HAP-1 (cell line): ENCODE measurements around the gene OR52E4.

Experiments used
- DNase-seq, 2 experiments: peaks; one replicate each; pipeline ENCODE4 v3.0.0-alpha.2; 2016 to 2020; ENCODE audit warnings: low spot score in 2 of 2
- H3K27me3 ChIP-seq: fragments of 250-450 bp; sonication (Bioruptor Pico); 2 replicates; pipeline ENCODE4 v1.5.1; 2020; ENCODE audit warnings: low read depth, mild to moderate bottlenecking, moderate library complexity
- H3K36me3 ChIP-seq: fragments of 250-450 bp; sonication (Bioruptor Pico); replicated peaks from 2 replicates; pipeline ENCODE4 v1.5.1; 2020; ENCODE audit warnings: mild to moderate bottlenecking
- H3K4me1 ChIP-seq: fragments of 250-450 bp; sonication (Bioruptor Pico); 2 replicates; pipeline ENCODE4 v1.5.1; 2020; ENCODE audit warnings: mild to moderate bottlenecking
- H3K4me3 ChIP-seq: fragments of 250-450 bp; sonication (Bioruptor Pico); 2 replicates; pipeline ENCODE4 v1.5.1; 2020; ENCODE audit warnings: mild to moderate bottlenecking, moderate library complexity
- H3K9me3 ChIP-seq: fragments of 250-450 bp; sonication (Bioruptor Pico); 2 replicates; pipeline ENCODE4 v1.5.1; 2020; ENCODE audit warnings: mild to moderate bottlenecking, moderate library complexity
- in situ Hi-C: fragments of 300-500 bp; cut with MboI; formaldehyde crosslinking; loops from 3 replicates; pipeline ENCODE4 v1.14.3; 2020; ENCODE audit warnings: low sequenced_read_pairs, inconsistent platforms, mixed read lengths

The OR52E4 gene

GRCh38 chr11:5880329-5880728, at the start of gene OR52E4:
OR52E4 (plus strand) TSS chr11:5880629; CDS start chr11:5884293, 3,664 bp downstream.
- no peaks in the 10 kb centered on the region for H3K9me3 ChIP-seq
- H3K36me3 ChIP-seq: no peaks in the 10 kb centered on the region
- no peak for DNase-seq
- in situ Hi-C loops: no loop called here
- H3K4me3 ChIP-seq: no peak within 1 kb of the TSS
- H3K27me3 ChIP-seq: no peaks in the 10 kb centered on the region
- H3K4me1 ChIP-seq: no peaks in the 10 kb centered on the region

- H3K27me3 ChIP-seq: no peaks in the 10 kb centered on the region
- no peaks in the 10 kb centered on the region for H3K9me3 ChIP-seq
- in situ Hi-C loops: no loop called here
- no peak for DNase-seq
- no peak overlapping the region for H3K4me3 ChIP-seq
- H3K36me3 ChIP-seq: no peaks in the 10 kb centered on the region
- H3K4me1 ChIP-seq: no peaks in the 10 kb centered on the region
Observed at GRCh38 chr11:5831196-5831829, 49.1 kb upstream of the OR52E4 start.

- no peaks in the 10 kb centered on the region for H3K9me3 ChIP-seq
- in situ Hi-C loops: no loop called here
- no peaks in the 10 kb centered on the region for H3K36me3 ChIP-seq
- H3K27me3 ChIP-seq: no peaks in the 10 kb centered on the region
- H3K4me1 ChIP-seq: no peaks in the 10 kb centered on the region
- no peak overlapping the region for H3K4me3 ChIP-seq
- no peak for DNase-seq
Observed at GRCh38 chr11:5833446-5833845, 47.0 kb upstream of the OR52E4 start.

- no peaks in the 10 kb centered on the region for H3K27me3 ChIP-seq
- in situ Hi-C loops: no loop called here
Observed at GRCh38 chr11:5837695-5838094, 42.7 kb upstream of the OR52E4 start.

GRCh38 chr11:5841797-5842196, 38.6 kb upstream of the OR52E4 start, which contains the start of gene OR52E6:
OR52E6 (minus strand) TSS chr11:5841897; CDS start chr11:5841897, 0 bp downstream.
- Histone ChIP-seq H3K36me3 (no peaks in the 10 kb centered on the region), H3K9me3 (no peaks in the 10 kb centered on the region), H3K4me3 (no peak within 1 kb of the TSS), H3K27me3 (no peaks in the 10 kb centered on the region), H3K4me1 (no peaks in the 10 kb centered on the region)
- DNase-seq: no peak
- in situ Hi-C loops: no loop called here

More at GRCh38 chr11:5837695-5838094, 42.7 kb upstream of the OR52E4 start:
- Histone ChIP-seq H3K36me3 (no peaks in the 10 kb centered on the region), H3K4me1 (no peaks in the 10 kb centered on the region), H3K4me3 (no peak overlapping the region), H3K9me3 (no peaks in the 10 kb centered on the region)
- DNase-seq: no peak

- H3K36me3 ChIP-seq: no peaks in the 10 kb centered on the region
- DNase-seq: no peak
- in situ Hi-C loops: no loop called here
- no peaks in the 10 kb centered on the region for H3K27me3 ChIP-seq
- no peaks in the 10 kb centered on the region for H3K4me1 ChIP-seq
- H3K9me3 ChIP-seq: no peaks in the 10 kb centered on the region
- H3K4me3 ChIP-seq: no peak overlapping the region
Observed at GRCh38 chr11:5846701-5847100, 33.7 kb upstream of the OR52E4 start.

- no peaks in the 10 kb centered on the region for H3K27me3 ChIP-seq
- DNase-seq: no peak
- in situ Hi-C loops: no loop called here
- no peaks in the 10 kb centered on the region for H3K36me3 ChIP-seq
- no peaks in the 10 kb centered on the region for H3K9me3 ChIP-seq
- H3K4me3 ChIP-seq: no peak overlapping the region
- H3K4me1 ChIP-seq: no peaks in the 10 kb centered on the region
Observed at GRCh38 chr11:5847711-5848110, 32.7 kb upstream of the OR52E4 start.

- Histone ChIP-seq H3K4me3 (no peak overlapping the region), H3K4me1 (no peaks in the 10 kb centered on the region), H3K27me3 (no peaks in the 10 kb centered on the region), H3K36me3 (no peaks in the 10 kb centered on the region), H3K9me3 (no peaks in the 10 kb centered on the region)
- in situ Hi-C loops: no loop called here
- no peak for DNase-seq
Observed at GRCh38 chr11:5851002-5851401, 29.4 kb upstream of the OR52E4 start.

- in situ Hi-C loops: no loop called here
- Histone ChIP-seq H3K9me3 (no peaks in the 10 kb centered on the region), H3K4me3 (no peak within 1 kb of the TSS), H3K36me3 (no peaks in the 10 kb centered on the region), H3K4me1 (no peaks in the 10 kb centered on the region), H3K27me3 (no peaks in the 10 kb centered on the region)
- no peak for DNase-seq
Observed at GRCh38 chr11:5857590-5857989, 22.8 kb upstream of the OR52E4 start, which contains the start of gene OR52E8. OR52E8 (minus strand) TSS chr11:5857690; CDS start chr11:5857690, 0 bp downstream.

GRCh38 chr11:5865826-5866225, 14.6 kb upstream of the OR52E4 start:
- H3K27me3 ChIP-seq: no peaks in the 10 kb centered on the region

GRCh38 chr11:5878564-5878963, 1.9 kb upstream of the OR52E4 start:
- H3K4me3 ChIP-seq: no peak overlapping the region
- DNase-seq: no peak
- H3K27me3 ChIP-seq: no peaks in the 10 kb centered on the region
- H3K36me3 ChIP-seq: no peaks in the 10 kb centered on the region
- in situ Hi-C loops: no loop called here
- H3K9me3 ChIP-seq: no peaks in the 10 kb centered on the region
- no peaks in the 10 kb centered on the region for H3K4me1 ChIP-seq

More at GRCh38 chr11:5865826-5866225, 14.6 kb upstream of the OR52E4 start:
- H3K4me1 ChIP-seq: no peaks in the 10 kb centered on the region
- no peaks in the 10 kb centered on the region for H3K36me3 ChIP-seq
- no peaks in the 10 kb centered on the region for H3K9me3 ChIP-seq
- no peak for DNase-seq
- no peak overlapping the region for H3K4me3 ChIP-seq
- in situ Hi-C loops: no loop called here

- in situ Hi-C loops: no loop called here
- no peak overlapping the region for H3K4me3 ChIP-seq
- DNase-seq: no peak
- H3K36me3 ChIP-seq: no peaks in the 10 kb centered on the region
- no peaks in the 10 kb centered on the region for H3K27me3 ChIP-seq
- H3K9me3 ChIP-seq: no peaks in the 10 kb centered on the region
- no peaks in the 10 kb centered on the region for H3K4me1 ChIP-seq
Observed at GRCh38 chr11:5881756-5882155, 1.3 kb downstream of the OR52E4 start.

GRCh38 chr11:5887172-5887571, 6.7 kb downstream of the OR52E4 start:
- no peaks in the 10 kb centered on the region for H3K9me3 ChIP-seq
- in situ Hi-C loops: no loop called here
- DNase-seq: no peak
- no peaks in the 10 kb centered on the region for H3K36me3 ChIP-seq
- no peaks in the 10 kb centered on the region for H3K27me3 ChIP-seq
- no peaks in the 10 kb centered on the region for H3K4me1 ChIP-seq
- H3K4me3 ChIP-seq: no peak overlapping the region

- Histone ChIP-seq H3K9me3 (no peaks in the 10 kb centered on the region), H3K36me3 (no peaks in the 10 kb centered on the region), H3K4me3 (no peak overlapping the region), H3K4me1 (no peaks in the 10 kb centered on the region), H3K27me3 (no peaks in the 10 kb centered on the region)
- DNase-seq: no peak
- in situ Hi-C loops: no loop called here
Observed at GRCh38 chr11:5887661-5888060, 7.2 kb downstream of the OR52E4 start.
